IPS-11a (cell line): ENCODE measurements around the gene OR8B8.
"Not testable (repeated sequence)": the region's sequence is repeated elsewhere in the genome, so short reads cannot be mapped to it uniquely, and the experiment has no call there.

Experiments
- H3K4me3 ChIP-seq: one replicate; pipeline ENCODE4 v1.5.1; 2013; ENCODE audit warnings: low read depth, low read length, control low read depth

The OR8B8 gene

DNA sequence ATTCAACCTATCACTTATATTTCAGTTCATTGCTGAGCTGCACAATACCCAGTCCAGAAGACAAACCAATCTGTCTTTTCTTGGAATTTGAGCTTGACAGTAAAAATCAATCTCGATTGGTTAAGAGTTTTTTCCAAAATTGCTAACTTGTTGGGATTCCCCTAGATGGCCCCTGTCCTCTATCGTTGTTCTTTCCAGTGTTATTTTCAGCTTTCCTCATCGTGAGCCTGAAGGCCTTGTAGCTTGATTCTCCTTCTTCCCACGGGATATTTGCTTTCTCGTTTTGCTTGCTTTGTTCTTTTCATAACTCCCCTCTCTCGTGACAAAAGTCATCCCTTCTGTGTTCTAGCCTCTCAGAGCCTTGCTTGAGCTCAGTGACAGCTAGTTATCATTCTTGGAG, 3.1 kb downstream of the OR8B8 start:
- no peak overlapping the region for H3K4me3 ChIP-seq

DNA sequence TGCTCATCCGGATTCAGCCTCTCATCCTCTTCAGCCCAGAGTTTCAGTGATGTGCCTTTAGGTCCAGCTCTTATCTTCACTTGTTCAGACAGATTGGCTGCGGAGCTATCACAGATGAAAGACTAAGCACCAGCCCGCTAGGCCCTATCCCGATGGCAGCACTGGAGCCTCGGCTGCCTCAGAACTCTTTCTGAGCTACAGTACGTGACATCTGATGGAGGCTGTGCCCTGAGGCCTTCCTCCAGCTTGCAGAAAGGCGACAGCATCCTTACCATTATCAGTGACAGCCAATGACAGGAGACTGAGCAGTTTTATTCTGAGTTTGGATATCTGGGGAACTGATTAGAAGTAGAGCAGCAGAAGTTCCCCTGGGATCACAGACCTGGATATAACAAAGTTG, 4.0 kb downstream of the OR8B8 start:
- H3K4me3 ChIP-seq, result no peak overlapping the region

DNA sequence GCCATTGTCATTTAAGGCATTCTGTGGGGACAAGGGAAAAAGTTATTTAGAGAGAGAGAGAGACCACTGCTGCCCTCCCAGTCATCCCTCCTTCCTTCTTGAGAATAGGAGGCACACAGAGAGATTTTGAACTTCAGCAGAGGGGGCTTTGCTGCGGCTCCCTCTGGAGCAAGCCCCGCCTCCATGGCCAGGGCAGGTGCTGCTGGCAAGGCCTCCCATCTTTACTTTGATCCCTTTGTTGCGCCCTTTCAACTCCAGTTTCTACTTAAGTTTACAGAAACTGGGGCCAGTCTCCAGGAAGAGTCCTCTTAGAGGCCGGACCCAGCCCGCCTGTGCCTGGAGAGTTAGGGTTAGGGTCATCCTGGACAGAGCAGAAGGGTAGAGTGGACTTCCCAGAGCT, 4.4 kb downstream of the OR8B8 start:
- no peak overlapping the region for H3K4me3 ChIP-seq

DNA sequence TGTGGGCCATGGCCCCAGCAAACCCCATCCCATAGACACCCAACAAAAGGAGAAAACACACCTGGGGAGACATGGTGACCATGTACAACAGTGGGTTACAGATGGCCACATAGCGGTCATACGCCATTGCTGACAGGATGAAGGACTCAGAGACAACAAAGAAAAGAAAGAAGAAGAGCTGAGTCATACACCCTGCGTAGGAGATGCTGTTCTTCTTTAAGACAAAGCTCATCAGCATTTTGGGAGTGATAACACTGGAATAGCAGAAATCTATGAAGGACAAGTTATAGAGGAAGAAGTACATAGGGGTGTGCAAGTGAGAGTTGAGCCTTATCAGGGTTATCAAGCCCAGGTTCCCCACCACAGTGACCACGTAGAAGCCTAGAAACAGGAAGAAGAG, 4.9 kb downstream of the OR8B8 start:
- no peak overlapping the region for H3K4me3 ChIP-seq

DNA sequence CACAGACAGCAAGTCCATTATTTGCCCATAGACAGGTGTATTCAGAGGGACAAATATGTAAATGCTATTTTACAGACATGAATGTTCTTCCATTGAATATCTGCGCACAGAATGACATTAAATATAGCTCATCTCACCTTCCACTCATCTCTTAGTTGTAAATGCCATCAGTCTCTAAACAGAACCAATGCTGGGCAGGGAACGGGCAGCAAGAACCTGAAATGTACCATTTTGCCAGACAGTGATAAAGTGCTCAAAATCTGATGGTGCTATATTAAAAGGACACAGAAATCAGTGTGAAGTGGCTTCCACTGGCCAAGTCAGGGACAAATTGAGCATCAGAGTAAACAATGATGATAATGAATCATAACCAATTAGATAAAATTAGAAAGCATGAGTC, 10.8 kb downstream of the OR8B8 start:
- no peak overlapping the region for H3K4me3 ChIP-seq

DNA sequence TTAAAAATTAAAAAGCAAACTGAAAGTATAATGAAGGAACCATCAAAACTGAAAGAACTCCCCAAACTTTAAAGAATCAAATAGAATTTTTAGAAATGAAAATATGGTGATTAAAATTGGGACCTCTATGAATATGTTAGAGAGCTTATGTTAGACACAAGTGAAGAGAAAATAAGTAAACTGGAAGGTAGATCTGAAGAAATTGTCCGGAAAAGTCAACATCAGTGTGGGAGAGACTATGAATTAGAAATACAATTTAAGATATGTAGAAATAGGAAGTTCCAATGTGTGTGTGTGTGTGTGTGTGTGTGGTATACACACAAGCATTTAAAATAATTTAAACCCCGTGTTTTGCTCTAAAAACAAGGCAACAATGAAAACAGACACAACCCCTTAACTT, 15.9 kb downstream of the OR8B8 start:
- H3K4me3 ChIP-seq, result no peak overlapping the region

DNA sequence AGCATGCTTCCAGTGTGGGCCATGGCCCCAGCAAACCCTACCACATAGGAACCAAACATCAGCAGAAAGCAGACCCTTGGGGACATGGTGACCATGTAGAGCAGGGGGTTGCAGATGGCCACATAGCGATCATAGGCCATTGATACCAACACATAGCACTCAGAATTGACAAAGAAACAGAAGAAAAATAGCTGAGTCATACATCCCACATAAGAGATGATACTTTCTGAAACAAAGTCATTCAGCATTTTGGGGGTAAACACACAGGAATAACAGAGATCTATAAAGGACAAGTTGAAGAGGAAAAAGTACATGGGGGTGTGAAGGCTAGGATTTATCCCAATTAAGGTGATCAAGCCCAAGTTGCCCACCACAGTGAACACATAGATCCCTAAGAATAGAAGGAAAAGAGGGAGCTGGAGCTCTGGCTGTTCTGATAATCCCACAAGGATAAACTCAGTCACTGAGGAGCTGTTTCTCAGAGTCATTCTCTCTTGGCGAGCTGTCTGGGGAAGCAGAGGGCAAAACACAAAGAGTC, 21.0 kb downstream of the OR8B8 start, which contains the start of gene OR8B4:
Gene OR8B4 (minus strand): TSS at position 488 of the 538 bp plus-strand sequence. CDS start 0 bp downstream, at position 488.
- H3K4me3 ChIP-seq, result no peak within 1 kb of the TSS

DNA sequence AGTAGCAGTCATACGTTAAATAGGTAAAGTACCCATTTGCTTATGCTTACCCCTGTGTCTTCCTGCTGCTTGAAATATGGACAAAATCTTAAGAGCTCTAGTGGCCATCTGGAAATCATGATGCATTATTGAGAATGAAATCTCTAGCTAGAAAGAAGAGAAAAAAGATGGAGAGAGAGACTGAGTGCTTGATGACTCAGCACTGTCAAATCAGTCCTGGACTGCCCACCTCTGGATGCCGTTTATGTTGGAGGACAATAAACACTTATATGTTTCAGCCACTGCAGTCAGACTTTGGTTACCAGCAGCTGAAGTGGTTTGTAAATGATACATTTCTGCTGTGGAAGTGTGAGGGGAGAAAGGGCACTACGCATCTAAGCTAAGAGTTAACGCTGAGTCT, 24.5 kb downstream of the OR8B8 start:
- no peak overlapping the region for H3K4me3 ChIP-seq

DNA sequence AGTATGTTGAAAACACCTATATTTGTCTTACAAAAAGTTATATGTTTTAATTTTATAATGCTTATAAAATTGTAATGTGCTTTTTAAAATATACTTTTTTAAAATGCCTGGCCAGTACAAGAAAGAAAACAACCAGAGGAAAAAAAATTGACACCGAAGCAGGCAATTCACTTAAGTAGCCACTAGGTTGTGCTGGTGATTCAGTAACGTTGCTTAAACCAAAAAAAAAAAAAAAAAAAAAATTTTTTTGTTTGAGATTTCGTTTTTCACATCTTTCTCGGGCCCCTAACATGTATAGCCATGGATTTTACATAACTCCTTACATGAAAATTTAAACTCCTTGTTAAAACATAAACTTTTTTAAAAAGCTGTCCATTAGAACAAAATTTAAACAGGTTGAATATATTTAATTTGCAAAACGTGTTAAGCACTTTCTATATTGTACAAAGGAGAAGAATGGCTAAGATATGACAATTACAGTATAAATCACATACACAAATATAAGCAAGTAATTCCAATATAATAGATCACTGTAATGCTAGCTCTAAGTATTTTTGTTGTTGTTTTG, 30.1 kb downstream of the OR8B8 start:
- H3K4me3 ChIP-seq, result no peak overlapping the region

DNA sequence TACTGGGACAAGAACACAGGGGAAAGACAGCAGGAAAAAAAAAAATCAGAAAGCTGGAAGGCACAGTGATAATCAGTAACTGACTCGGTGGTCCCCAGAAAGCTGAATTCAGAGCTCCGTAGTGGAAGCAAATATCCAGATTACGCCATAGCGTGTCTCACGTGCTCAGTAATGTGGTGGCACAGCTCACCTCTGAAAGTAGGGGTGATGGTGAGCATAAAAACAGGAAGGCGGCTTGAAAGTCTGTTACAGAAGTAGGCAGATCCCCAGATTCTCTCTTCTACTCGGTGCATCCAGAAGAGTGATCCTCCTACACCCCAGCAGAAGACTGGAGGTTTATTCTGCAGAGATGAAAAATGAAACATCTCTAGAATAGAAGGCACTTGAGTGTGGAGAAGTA, 35.6 kb downstream of the OR8B8 start:
- no peak overlapping the region for H3K4me3 ChIP-seq

DNA sequence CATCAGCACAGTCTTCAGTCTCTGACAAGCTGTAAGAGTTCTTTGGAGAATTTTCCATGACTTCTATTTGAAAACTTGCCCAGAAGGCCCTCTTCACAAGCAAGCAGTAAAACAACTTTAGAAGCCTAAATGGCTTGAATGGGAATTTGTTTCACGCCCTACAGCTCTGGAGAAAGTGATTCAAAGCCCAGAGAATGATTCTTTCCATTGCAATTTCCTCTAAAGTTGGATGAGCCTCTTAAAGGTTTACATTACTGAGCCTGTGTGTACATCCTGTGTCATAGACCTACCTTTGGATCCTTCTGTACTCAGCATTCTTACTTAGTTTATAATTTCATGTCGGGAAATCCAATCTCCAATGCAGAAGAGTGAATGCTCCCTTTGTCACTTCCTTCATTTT, 39.9 kb downstream of the OR8B8 start:
- H3K4me3 ChIP-seq, result no peak overlapping the region

DNA sequence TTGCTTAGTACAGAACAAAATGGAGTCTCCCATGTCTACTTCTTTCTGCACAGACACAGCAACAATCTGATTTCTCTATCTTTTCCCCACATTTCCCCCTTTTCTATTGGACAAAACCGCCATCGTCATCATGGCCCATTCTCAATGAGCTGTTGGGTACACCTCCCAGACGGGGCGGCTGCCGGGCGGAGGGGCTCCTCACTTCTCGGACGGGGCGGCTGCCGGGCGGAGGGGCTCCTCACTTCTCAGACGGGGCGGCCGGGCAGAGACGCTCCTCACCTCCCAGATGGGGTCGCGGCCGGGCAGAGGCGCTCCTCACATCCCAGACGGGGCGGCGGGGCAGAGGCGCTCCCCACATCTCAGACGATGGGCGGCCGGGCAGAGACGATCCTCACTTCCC, 42.3 kb downstream of the OR8B8 start:
- not testable (repeated sequence) for H3K4me3 ChIP-seq

DNA sequence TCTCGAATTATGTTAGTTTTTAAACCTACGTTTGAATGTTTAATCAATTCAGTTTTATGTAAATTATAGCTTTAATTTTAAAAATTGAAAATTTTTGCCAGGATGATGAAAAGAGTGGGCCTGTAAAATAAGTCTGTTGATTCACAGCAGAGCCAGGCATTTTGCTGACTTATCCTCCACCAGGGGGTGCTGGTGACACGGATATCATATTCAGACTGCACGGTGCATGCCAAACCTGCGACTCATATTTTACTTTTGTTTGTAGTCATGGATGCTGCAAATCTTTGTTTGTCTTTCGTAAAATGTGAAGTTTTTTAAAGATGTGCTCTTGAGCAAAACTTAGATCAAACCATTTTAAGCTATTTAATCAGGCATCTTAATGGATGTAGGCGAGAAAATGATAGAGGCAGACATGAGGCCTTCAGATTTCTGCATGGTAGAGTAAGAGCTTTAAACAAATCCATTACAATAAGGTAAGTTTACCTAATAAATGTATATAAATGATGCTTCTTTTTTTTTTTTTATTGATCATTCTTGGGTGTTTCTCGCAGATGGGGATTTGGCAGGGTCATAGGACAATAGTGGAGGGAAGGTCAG, 43.1 kb downstream of the OR8B8 start:
- no peak overlapping the region for H3K4me3 ChIP-seq

DNA sequence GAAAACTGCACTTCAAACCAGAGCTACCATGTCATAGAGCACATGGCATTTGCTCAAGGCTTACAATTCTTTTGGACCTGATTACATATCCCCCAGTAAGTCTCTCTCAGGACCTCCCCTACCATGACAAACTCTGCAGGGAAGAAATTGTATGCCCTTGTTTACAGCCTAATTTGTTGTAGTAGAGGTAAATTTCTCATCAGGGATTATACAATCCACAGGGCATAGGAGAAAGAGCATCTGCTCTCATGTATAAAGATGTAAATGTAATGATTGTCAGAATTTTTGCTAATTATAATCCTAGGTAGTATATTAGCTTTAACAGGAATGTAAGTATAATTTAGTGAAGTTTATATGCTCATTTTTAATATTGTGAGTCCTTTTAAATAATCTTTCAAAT, 46.6 kb downstream of the OR8B8 start, which contains the start of gene OR8B3:
Gene OR8B3 (minus strand): TSS at position 101 of the 400 bp plus-strand sequence. CDS start 1,673 bp downstream, outside the sequence.
- no peak within 1 kb of the TSS for H3K4me3 ChIP-seq

DNA sequence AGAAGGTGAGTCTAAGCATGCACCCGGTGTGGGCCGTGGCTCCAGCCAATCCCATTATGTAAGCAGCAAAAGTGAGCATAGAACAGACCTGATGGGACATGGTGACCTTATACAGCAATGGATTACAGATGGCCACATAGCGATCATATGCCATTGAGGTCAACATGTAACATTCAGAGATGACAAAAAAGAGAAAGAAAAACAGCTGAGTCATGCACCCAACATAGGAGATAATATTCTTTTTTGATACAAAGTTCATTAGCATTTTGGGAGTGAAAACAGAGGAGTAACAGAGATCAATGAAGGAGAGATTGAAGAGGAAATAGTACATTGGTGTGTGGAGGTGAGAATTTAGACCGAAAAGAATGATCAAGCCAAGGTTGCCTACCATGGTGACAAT, 48.6 kb downstream of the OR8B8 start:
- H3K4me3 ChIP-seq, result not testable (repeated sequence)

DNA sequence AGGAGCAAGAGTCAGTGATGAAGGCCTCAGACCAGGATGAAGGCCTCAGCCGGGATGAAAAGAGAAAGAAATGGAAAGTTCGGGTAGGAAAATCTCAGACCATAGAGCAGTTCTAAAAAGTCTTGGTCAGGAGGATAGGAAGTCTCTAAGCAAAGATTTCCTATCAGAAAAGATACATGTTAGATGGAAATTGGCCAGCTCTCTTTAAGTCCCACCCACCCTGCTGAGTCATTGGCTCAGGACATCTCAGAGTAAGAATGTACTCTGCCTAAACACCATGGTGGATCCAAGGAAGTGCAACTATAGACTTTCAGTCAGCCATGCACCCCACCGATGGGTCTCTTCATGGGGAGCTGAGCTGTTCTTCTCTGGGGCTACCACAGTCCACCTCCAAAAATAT, 51.1 kb downstream of the OR8B8 start:
- H3K4me3 ChIP-seq, result no peak overlapping the region
